HG03159 (cell line): ENCODE measurements around the gene TMEM40.
A peak's percentile ranks its signal among the peaks of the same experiment; 100 is the strongest.
"Not testable (repeated sequence)": the region's sequence is repeated elsewhere in the genome, so short reads cannot be mapped to it uniquely, and the experiment has no call there.

Experiments
- ATAC-seq: cut with Tn5 transposase; IDR thresholded peaks from one replicate; pipeline ENCODE4 v1.9.1; 2021; ENCODE audit warnings: mild to moderate bottlenecking, moderate library complexity; ENCODE audit not compliant: unreplicated experiment

Gene TMEM40

DNA sequence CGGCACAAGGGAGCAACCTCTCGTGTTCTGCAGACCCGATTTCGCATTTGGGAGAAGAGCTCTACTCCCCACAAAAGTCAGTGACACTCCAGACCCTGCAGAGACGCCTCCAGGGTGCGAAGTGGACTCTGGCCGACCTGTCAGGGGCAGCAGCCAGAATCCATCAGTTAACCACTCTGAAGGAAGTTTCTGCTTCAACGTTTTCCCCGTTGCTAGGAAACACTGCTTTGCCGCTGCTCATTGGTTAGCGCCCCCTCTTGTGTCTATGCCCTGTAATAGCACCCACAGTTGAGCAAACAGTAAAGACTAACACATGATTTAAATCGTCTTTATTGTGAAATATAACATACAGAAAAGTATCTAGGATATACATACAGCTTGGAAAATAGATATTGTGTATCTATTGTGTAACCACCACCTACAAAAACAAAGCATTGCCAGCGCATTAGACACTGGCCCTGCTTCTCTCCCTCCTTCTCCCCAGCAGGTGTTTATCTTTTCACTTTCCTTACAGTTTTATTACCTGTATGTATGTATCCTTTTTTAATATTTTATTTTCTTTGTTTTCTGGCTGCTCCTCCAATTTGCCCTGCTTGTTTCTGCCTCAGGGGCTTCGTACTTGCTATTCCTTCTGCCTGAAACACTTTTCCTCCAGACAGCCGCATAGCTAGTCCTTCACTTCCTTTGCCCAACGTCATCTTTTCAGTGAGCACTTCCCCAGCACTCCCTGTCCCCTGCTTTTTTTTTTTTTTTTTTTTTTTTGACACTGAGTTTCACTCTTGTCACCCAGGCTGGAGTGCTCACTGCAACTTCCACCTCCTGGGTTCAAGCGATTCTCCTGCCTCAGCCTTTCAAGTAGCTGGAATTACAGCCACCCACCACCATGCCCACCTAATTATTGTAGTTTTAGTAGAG, 38.8 kb downstream of the TMEM40 start:
- ATAC-seq: peak; percentile 91

DNA sequence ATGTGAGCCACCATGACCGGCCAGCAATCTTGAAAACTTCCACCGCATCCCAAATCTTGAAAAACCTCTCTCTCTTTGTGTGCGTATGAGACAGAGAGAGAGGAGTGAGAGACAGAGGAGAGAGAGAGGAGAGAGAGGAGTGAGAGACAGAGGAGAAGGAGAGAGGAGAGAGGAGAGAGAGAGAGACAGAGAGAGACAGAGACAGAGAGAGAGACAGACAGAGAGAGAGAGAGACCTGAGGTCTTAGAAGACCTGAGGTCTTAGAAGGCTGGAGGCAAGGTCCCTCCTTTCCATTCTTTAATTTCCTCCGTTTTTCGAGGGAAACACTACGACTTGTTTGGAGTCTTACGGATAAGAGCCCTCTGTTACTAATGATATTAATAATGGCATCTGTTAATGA, 39.5 kb downstream of the TMEM40 start:
- ATAC-seq: no peak

DNA sequence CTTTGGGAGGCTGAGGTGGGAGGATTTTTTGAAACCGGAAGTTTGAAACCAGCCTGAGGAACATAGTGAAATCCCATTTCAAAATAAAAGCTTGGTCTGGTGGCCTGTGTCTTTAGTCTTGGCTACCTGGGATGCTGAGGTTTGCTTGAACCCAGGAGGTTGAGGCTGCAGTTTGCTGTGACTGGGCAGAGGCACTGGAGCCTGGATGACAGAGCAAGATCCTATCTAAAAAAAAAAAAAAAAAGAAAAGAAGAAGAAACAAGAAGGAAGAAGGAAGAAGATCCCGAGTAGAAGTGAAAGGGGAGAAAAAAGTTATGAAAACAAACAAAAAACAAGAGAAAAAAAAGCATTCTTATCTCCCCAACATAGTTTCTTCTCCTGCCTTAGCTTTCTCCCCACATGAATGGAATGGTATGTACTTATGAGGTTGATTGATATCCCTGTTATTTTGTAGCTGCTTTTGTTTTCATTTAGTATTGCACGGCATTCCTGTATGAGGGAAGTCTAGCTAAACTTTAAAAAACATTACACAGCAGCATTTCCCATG, 42.4 kb downstream of the TMEM40 start:
- no peak for ATAC-seq

DNA sequence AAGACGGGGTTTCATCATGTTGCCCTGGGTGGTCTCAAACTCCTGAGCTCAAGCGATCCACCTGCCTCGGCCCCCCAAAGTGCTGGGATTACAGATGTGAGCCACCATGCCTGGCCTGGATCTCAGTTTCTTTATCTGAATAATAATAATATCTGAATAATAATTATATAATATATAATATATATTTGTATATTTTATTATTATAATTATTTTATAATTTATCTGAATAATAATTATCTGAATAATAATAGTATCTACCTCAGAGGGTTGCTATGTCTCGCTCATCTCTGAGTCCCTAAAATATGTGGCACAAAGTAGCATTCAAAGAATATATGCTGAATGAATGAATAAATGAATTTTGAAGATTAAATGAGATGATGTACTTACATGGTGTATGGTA, 44.8 kb downstream of the TMEM40 start:
- ATAC-seq: no peak

DNA sequence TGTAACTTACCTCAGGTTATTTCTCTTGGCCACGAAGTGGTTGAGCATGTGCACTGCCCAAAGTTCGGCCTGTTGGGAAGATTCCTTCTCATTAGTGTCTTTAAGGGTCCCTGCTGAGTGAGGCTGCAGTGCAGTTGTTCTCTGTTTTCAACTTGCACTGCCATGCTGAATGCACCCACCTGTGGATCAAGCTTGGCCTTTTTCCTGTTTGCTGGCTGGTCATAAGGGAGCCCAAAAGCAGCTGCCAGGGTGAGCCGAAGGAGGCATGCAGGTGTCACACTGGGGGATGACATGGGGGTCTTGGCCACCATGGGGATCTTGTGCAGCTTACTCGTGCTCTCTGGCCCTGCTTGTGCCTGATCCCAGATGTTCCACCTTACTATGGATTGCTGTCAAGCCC, 49.0 kb downstream of the TMEM40 start:
- no peak for ATAC-seq

DNA sequence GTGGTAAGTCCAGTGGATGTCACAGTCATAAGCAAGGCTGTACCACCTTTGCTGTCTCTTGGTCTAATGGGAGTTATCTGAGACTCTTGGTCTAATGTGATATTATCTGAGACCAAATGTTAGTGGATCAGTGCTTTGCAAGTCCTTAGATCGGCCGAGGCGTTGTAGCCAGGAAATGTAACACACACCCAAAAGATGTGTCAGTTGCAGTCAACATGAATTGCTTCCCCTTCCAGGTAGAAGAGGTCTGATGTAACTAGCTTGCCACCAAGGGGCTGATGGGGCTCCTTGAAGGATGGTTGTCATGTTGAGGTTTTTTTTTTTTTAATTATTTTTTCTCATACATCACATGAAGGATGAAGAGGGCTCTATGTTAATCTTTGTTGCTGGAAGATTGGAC, 49.7 kb downstream of the TMEM40 start:
- no peak for ATAC-seq

DNA sequence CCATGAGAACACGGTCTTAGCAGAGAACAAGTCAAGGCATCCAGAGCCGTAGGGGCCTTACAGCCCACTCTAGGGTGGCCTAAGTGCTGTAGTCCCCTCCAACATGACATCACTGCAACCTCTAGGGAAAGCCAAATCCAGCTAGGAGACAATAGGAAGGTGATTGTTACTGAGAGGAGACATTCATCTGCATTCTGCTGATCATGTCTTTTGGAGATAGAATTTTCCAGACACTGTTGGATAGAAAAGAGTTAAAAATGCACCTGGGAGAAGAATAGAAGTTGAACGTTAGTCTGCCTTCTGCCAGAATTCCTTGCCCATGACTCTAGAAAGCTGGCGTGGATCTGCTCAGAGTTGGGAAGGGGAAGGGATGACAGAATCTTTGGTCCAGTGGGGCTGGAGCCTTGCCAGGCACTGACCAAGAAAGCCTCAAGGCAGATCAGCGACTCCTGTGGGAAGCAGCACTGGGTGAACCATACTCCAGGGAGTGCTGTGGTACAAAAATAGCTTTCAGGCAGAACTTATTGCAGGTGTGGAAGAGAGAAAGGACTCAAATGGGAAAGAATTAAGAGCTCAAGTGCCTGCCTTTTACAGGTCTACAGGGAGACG, 50.4 kb downstream of the TMEM40 start:
- ATAC-seq: no peak

DNA sequence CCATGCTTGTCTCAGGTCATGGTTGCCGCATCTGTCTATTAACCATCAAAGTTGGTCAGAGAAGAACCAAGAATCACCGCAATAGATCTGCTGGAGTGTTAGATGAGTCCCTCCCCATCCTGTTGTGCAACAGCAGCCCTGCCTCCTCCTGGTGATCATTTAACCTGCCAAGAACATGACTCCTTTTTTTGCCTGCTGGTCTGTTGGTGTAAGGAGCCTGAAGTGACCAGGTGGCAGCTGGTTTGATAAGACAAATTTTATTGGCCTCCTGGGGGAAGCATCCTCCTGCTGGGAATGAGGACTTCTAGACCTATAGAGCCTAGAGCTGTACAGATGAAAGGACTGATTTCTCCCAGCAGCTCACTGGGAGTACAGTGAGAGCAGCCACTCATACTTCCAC, 51.6 kb downstream of the TMEM40 start:
- ATAC-seq: no peak

DNA sequence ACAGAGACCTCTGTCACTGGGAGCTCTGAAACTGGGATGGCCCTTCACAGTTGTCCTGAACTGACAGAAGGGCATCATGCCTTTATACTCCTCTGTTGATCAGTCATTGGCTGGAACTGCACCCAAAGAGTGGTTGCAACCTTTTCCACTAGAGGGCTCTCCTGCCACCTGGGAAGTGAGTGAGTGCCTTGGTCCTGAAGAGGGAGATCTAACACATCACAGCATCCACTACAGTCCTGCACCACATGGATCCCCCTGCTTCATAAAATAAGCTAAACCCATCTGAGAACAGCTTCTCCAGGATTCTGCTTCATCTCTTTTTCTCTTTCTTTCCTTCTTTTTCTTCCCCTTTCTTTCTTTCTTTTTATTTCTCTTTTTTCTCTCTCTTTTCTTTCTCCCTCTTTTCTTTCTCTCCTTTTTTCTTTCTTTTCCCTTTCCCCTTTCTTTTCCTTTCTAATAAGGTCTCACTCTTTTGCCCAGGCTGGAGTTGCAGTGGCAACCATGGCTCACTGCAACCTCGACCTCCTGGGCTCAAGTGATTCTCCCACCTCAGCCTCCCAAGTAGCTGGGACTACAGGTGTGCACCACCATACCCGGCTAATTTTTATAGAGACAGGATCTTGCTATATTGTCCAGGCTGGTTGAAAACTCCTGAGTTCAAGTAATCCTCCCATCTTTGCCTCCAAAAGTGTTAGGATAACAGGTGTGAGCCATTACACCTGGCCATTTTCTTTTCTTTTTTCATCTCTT, 52.4 kb downstream of the TMEM40 start:
- ATAC-seq: peak; percentile 95

DNA sequence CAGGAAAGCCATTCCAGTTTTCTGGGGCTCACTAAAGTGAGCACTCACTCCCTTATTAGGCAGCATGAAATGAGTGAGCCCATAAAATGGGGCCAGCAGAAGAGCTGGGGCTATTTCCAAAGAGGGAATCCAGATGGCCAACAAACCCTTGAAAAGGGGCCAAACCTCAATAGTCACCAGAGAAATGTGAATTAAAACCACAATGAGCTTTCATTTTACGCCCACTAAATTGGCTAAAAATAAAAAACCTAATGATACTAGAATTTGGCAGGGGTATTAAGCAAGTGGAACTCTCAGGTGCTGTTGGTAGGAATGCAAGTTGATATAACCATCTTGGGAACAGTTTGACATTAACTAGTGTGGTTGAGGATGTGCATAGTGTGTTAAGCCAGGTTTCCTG, 53.1 kb downstream of the TMEM40 start:
- ATAC-seq: no peak

DNA sequence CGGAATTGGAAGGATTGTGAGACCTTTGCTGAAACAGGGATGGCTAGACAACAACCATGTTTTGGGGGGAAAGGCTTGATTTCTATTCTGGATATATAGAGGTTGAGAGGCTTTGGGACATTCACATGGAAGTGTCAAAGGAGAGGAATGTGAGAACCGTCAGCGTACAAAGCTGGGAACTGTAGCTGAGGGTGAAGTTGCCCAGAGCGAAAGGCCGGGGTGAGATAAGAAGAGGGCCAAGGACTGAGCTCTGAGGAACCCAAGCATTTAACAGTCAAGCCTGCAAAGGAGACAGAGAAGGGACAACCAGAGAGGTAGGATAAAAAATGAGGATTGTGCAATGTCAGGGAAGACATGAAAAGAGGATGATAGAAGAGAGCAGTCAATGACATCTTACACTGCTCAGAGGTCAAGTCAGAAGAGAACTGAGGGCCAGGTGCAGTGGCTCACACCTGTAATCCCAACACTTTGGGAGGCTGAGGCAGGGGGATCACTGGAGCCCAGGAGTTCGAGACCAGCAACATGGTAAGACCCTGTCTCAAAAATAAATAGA, 53.6 kb downstream of the TMEM40 start:
- no peak for ATAC-seq

DNA sequence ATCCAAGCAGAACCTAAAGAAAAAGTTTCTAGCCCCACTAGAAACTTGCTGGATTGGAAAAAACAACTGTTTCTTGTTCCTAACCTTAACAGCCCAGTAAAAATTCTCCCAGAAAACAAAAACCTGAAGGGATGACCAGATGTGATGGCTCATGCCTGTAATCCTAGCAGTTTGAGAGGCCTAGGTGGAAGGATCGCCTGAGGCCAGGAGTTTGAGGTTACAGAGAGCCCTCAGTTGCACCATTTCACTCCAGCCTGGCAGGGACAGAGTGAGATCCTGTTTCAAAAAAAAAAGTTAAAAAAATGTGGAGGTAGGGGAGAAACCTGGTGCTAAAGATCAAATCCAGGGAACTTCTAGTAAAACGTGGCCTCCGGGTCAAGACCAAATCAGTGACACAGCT, 56.6 kb downstream of the TMEM40 start:
- ATAC-seq: no peak

DNA sequence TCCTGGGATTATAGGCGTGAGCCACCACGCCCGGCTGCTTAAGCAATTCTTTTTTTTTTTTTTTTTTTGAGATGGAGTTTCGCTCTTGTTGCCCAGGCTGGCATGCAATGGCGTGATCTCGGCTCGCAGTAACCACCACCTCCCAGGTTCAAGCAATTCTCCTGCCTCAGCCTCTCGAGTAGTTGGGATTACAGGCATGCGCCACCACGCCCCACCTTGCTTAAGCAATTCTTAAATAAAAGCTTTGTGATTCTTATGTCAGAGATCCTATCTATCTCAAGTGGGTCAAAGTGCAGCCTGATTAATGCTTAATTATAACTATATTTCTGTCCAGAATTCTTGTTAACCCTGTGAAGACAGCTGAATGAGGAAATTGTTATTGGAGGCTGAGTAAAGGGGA, 57.5 kb downstream of the TMEM40 start:
- not testable (repeated sequence) for ATAC-seq

DNA sequence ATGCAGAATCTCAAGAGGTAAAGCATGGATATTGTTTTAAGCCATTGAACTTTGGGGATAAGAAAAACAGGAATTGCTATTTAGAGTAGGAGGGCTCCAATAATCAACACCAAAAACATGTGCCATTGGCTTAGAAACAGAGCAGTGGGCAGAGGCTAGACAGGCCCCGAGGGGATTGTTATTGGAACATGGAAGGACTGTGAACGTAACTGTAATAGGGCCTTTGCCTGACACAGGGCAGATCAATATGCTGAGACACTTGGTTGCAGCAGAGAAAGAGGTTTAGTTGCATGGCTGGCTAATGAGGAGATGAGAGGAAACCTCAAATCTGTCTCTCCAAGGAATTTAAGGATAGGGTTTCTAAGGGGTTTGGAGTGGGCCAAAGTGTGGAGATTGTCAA, 58.3 kb downstream of the TMEM40 start:
- no peak for ATAC-seq

DNA sequence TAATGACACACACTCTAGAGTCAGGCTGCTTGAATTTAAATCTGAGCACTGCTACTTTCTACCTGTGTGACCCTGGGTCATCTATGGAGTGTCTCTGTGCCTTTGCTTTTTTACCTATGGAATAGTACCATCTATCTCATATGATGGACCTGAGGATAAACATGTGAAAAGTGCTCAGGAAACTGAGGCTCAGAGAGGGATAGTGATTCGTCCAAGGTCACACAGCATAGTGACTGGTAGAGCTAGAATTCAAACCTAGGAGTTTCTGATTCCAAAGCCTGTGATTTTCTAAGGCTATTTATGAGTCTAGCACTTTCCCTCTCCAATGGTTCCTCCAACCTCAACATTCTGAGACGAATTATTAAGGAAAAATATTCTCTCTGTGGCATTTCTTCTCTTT, 63.1 kb downstream of the TMEM40 start:
- ATAC-seq: no peak

DNA sequence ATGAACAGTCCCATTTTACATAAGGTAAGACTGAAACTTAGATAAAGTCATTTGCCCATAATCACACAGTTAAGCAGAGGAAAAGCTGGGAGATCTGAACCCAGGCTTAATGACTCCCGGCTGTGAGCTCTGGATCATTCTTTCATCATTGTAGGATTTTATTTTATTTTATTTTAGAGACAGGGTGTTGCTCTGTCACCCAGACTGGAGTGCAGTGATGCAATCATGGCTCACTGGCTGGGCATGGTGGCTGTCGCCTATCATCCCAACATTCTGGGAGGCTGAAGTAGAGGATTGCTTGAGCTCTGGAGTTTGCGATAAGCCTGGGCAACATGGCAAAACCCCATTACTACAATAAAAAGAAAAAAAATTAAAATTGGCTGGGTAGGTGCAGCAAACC, 63.9 kb downstream of the TMEM40 start:
- ATAC-seq: no peak

DNA sequence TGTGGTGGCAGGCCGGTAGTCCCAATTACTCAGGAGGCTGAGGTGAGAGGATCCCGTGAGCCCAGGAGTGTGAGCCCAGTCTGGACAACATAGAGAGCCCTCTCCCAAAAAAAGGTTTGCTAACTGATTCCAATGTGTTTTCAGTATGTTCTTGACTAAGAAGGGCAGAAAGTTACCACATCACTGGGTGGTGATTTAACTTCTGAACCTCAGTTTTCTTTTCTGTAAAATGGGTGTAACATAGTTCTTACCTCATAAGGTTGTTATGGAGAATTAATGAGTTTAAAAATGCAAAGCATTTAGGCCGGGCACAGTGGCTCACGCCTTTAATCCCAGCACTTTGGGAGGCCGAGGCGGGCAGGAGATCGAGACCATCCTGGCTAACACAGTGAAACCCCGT, 66.6 kb downstream of the TMEM40 start:
- no peak for ATAC-seq

DNA sequence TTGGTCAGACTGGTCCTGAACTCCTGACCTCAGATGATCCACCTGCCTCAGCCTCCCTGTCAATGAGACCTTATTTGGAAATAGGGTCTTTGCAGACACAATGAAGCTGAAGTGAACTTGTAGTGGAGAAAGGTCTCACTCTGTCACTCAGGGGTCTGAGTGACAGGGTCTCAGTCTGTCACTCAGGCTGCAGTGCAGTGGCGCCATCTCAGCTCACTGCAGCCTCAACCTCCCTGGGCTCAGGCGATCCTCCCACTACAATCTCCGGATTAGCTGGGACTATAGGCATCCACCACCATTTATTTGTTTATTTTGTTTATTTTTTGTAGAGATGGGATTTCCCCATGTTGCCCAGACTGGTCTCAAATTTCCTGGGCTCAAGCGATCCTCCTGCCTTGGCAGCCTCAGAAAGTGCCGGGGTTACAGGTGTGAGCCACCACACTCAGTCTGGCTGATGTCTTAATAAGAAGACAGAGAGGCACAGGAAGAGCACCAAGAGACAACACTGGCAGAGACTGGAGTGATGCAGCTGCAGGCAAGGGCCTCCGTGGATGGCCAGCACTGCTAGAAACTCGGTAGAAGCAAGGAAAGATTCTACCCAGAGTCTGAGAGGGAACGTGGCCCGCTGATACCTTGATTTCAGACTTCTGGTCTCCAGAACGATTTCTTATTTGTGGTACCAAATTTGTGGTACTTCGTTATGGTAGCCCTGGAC, 68.9 kb downstream of the TMEM40 start:
- ATAC-seq: no peak

DNA sequence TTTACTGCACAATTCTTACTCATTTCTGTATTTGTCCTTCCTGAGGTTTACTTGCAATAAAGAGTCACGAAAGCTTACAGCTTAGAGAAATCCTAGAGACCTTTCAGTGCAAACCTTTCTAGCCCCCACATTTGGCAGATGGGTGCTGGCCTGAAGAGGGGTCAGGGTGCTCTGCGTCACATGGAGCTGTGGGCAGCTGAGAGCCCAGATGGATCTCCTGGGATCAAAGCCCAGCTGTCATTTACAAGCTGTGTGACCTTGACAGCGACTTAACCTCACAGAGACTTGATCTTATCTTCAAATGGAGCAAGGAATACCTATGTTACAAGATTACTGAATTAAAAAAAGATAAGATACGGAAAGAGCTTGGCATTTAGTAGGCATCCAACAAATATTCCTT, 71.1 kb downstream of the TMEM40 start:
- no peak for ATAC-seq

DNA sequence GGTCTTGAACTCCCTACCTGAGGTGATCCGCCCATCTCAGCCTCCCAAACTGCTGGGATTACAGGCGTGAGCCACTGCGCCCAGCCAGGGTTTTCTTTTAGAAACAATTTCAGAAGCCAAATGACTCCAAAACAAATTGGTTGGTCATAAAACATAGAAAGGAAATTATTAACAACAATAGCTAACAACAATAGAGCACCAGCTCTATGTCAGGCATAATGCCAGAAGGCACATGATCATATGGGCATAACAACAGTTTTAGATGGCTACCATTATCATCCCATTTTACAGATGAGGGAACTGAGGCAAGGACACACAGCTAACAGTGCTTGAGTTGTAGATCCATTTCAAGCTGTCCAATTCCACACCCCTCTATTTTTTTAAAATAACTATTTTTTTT, 73.0 kb downstream of the TMEM40 start:
- ATAC-seq: no peak
